22Rv1 (cell line): ENCODE measurements around the gene CCDC102A.

Source experiments
- H3K27ac ChIP-seq: fragments of 450-650 bp; 2 replicates; pipeline ENCODE4 v1.5.1; 2017
- ZFX ChIP-seq: fragments of 450-650 bp; IDR thresholded peaks from 2 replicates; pipeline ENCODE4 v1.6.1; 2017; ENCODE audit warnings: antibody characterized with exemption, borderline replicate concordance
- TF ChIP-seq, protein P1 (sequence below): fragments of 450-650 bp; IDR thresholded peaks from 2 replicates; pipeline ENCODE4 v1.5.1; 2017; ENCODE audit warnings: mild to moderate bottlenecking

The CCDC102A gene

DNA sequence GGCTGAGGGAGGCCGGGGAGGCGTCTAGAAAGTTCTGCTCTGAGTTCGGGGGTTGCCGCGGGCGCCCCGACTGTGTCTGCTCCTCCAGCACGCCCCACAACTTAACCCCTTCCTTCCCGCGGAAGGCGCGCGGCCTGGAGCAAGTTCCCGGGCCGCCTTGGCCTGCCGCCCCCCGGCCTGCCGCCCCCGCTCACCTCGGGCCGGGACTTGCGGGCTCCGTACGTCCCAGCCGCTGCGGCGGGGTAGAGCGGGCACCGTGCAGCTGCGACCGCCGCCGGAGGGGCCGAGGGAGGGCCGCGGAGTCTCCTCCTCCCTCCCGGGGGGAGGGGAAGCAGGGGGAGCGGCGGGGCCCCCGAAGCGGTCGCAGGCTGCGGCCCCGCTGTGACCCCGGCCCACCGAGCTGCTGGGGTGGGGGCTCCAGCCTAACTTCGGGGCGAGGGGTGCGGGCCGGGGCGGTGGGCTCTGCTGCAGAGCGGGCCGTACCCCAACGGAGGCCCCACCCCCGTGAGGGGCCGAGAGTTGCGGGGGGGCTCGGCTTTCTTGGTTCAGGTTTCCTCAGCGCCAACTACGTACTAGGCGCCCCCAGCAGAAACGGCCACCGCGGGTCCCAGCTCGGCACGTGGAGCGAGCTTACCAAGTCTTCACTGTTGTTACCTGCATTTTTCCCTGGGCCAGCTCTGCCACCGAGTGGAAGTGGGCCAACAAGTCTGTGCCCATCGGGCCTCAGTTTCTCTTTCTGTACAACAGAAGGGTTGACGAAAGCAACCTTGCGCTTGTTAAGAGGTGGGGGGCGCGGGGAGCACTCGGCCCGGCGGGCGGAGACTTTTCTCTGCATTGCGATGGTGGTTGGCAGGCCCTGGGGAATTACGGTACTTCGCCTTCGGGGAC, at the start of gene CCDC102A:
Gene CCDC102A, minus strand, starts transcription at position 266 of the 888 bp plus-strand sequence. CDS start 7,394 bp downstream, outside the sequence.
- no peak for TF ChIP-seq ZFX
- TF ChIP-seq, protein P1, sequence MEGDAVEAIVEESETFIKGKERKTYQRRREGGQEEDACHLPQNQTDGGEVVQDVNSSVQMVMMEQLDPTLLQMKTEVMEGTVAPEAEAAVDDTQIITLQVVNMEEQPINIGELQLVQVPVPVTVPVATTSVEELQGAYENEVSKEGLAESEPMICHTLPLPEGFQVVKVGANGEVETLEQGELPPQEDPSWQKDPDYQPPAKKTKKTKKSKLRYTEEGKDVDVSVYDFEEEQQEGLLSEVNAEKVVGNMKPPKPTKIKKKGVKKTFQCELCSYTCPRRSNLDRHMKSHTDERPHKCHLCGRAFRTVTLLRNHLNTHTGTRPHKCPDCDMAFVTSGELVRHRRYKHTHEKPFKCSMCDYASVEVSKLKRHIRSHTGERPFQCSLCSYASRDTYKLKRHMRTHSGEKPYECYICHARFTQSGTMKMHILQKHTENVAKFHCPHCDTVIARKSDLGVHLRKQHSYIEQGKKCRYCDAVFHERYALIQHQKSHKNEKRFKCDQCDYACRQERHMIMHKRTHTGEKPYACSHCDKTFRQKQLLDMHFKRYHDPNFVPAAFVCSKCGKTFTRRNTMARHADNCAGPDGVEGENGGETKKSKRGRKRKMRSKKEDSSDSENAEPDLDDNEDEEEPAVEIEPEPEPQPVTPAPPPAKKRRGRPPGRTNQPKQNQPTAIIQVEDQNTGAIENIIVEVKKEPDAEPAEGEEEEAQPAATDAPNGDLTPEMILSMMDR = no peak
- H3K27ac ChIP-seq = no peak within 1 kb of the TSS

DNA sequence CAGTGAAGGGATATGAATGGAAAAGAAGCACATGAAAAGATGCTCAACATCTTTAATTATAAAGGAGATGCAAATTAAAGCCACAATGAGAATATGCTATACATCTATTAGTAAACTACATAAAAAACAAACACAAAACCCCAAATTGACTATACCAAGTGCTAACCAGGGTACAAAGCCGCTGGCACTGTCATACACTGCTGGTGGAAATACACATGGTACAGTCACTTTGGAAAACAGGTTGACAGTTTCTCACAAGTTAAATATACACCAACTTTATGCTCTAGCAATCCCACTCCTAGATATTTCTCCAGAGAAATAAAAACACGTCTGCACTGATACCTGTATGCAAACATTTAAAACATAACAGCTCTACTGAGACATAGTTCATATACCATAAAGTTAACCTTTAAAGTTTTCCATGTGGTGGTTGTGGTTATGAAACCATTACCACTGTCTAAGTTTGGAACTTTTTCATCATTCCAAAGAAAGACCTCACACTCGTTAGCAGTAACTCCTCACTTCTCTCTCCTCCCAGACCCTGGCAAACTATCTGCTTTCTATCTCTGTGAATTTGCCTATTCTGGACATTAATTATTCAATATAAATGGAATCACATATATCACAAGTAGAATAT, 48.8 kb upstream of the CCDC102A start:
- TF ChIP-seq ZFX = no peak
- TF ChIP-seq, protein P1 = no peak
- no peak overlapping the region for H3K27ac ChIP-seq

DNA sequence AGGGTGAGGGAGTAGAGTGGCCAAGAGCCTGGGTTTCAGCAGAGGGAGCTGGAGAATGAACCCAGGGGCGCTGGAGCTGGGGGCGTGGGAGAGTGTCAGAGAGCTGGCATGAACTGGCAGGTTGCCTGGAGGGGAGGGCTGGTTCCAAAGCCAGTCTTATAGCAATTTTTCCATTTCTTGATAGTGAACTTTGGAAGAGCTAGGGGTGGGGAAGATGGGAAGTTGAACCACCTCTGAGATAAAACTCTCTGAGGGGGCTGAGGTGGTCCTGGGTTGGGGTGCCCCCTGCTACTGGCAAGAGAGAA, 42.9 kb upstream of the CCDC102A start:
- H3K27ac ChIP-seq = no peak overlapping the region
- TF ChIP-seq ZFX = no peak
- TF ChIP-seq, protein P1 = no peak

DNA sequence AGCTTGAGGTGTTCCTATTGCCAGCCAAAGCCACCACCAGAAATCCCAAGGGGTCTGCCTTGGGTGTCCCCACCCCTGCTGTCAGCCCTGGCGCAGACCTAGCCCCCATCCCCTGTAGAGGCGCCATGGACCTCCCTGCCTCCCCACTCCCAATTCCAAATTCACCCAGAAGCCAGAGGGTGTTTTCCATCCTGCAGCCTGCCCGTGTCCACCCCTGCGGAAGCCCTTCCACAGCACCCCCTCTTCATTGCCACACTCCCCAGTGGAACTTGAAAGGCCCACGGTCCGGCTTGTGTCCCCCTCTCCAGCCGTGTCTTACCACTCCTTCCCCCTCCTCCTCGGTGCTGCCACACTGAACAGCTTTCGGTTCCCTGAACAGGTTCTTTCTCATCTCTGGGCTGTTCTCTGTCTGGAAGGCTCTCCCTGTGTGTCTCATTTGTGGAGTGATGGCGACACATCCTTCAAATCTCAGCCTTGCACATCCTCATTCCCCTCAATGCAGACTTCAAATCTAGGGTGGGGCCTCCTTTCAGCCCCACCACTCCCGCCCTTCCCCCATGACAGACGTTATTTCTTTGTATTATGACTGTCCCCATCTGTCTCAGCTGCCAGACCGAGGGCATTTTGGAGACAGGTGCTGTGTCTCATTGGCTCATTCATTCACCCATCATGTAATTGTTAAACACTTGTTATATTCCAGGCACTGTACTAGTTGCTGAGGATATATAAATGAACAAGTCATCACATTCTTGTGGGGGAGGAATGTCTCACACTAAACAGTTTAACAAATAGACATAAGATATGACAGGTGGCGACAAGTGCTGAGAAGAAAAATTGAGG, 42.4 kb upstream of the CCDC102A start:
- H3K27ac ChIP-seq = no peak overlapping the region
- TF ChIP-seq, protein P1 = no peak
- no peak for TF ChIP-seq ZFX

DNA sequence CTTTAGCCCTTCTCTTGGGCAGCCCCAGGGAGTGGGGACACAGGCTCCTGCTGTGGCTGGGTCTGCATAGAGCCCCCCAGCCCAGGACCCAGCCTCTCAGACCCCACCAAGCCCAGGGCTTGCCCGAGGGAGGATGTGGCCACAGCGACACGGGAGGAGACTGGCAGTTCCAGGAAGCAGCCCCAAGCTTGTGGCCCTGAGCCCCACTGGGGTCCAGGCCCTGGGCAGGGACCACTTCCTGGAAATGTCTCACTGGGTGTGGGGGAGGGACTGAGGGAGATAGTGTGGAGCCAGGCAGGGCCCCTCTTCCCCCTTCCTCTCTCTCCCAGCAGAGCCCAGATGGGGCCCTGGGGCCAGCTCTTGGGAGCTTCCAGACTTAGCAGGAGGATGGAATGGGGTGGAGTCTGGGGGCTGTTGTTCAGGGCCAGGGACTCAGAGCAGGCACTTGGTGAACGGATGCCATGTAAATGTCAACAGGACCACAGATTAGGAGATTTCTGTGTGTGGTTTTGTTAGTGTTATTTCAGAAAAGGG, 41.4 kb upstream of the CCDC102A start:
- TF ChIP-seq, protein P1 = no peak
- no peak for TF ChIP-seq ZFX
- H3K27ac ChIP-seq = no peak overlapping the region

DNA sequence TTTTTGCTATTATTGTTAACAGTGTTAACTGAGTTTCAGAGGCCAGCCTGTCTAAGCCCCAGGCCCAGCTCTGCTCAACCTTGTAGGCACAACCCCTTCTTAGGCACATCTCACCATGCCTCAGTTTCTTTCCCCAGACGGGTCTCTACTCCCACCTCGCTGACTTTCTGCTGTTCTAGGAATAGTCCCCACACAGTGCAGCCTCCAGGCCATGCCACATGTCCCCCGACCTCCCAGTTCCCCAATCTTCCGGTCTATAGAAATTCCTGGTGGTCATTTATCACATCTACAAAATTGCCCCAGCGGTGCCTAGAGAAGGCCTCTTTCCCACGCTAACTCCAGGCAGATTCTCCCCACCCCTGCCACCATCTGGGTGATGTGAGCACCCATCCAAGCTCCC, 40.8 kb upstream of the CCDC102A start:
- TF ChIP-seq, protein P1 = no peak
- TF ChIP-seq ZFX = no peak
- no peak overlapping the region for H3K27ac ChIP-seq
